ENCODE results near the gene PDCD10.

PDCD10 gene

DNA sequence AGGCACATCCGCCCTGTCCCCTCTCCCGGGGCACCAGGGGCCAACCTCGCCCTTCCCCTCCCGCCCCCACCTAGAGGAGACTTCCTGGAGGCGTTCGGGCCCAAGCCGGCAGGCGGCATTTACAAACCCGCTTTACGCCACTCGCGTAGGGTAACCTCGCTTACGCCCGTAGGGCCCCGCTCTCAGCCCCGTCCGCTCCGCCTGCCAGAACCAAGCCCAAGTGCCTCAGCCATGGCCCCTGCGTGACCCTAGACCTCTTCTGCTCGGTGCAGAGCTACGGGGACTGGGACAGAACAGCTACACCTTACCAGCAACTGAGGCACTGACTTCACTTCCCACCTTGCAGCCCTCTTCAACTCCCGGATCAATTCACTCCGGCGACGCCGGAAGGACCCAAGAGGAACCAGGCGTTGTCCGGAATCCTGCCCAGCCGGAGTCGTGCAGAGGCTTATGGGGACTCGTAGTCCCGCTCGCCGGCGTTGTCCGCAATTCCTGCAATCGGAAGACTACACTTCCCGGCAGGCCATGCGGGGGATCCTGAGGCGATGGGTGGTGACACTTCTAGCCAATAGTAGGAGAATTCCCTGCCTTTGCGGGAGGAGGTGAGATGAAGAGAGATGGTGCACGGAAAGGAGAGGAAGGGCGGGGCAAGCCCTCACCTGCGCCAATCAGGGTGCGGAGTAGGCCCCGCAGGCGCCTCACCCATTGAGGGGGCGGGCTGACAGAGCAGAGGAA lies at the start of gene PDCD10:
Gene PDCD10, minus strand, starts transcription at position 395 of the 735 bp plus-strand sequence. CDS start 14,735 bp downstream, outside the sequence.
- peak; percentile 91 for DNase-seq (ENCODE audit: low read depth)

DNA sequence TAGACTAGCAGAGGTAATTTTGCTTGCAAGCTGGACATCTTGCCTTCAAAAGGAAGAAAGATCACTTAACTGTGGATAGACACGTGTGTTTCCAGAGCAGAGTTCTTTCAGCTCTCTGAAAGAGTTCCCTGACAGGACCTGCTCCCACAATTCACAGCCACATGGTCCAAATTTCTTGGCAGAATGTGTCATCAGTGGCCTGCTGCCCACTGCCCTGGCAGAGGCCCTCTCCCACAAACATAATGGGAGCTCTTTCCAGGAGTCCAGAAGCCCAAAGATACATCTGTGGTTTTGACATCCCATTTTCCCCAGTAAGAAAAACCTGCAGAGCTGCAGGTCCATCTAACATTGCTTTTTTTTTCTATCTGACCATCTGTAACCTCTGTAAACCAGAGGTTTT lies 49.1 kb upstream of the PDCD10 start:
- no peak for DNase-seq (ENCODE audit: low read depth)

- no peak for DNase-seq (ENCODE audit: low read depth)
These were observed 45.7 kb upstream of the PDCD10 start for GRCh38 chr3:167780214-167780883.

GRCh38 chr3:167777356-167777755 lies 42.7 kb upstream of the PDCD10 start:
- DNase-seq (ENCODE audit: low read depth) = no peak

DNA sequence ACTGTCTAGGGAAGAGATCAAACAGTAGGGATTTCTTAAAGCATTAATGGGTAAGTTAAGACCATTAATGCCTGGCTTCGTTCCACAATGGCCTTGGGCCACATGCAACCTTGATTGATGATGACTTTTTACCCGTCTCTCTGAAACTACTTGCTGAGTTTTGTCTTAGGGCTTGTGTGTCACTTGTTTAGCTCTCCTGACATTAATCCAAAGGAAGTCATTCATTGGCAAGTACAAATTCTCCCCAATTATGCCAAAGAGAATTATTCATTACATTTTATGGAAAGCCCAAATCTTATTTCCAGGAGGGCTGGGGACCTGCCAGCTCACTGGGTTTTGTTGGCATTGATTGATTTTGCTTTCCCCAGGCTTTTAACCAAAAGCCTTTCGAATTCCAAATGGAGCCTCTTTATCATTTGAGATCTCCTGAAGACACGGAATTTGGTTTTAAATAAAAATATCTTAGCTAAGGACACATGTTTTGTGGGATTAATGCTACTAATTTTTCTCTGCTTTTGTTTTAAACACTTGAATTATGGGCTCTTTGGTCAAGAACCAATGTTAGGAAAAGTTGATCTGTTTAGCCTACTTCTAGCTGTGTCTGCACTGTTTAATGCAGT lies 41.5 kb upstream of the PDCD10 start:
- no peak for DNase-seq (ENCODE audit: low read depth)

DNA sequence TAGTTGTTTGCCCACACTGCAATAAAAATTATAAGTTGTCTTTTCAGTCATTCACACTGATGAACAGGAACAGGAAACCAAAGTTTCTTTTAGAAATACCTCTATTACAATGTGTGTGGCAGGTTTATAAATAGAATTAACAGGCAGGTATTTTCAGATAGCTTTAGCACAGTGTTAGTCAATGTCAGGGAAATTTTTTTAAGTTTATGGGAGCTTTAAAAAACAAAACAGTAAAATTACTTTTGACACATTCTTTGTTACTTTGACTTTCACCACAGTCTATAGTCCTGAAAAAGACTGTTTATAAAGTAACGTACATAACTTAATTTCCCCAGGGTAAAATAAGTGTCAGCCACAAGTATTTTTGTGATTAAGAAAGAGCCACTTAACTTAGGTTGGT lies 38.9 kb upstream of the PDCD10 start:
- no peak for DNase-seq (ENCODE audit: low read depth)

GRCh38 chr3:167772992-167773391 lies 38.3 kb upstream of the PDCD10 start:
- no peak for DNase-seq (ENCODE audit: low read depth)

- DNase-seq (ENCODE audit: low read depth) = no peak
These were observed 27.6 kb upstream of the PDCD10 start for GRCh38 chr3:167762296-167762695.

DNA sequence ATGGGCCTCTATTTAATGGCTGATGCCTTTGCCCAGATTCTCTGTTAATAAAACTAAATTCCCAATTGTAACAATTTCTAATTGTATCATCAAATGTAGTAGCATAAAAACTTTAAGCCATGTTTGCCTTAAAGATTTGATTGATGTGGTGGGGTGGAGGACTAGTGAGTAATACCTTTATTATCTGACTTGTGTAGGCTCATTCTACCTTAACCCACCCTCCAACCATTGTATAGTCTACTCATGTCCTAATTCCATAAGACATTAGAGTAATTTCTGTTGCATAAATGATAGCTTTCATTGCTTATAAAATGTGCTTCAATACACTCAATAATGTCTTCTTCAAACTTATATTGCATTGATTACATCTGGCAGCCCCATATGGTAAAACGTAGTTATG lies 26.6 kb upstream of the PDCD10 start:
- no peak for DNase-seq (ENCODE audit: low read depth)

- DNase-seq (ENCODE audit: low read depth) = no peak
These were observed 19.4 kb upstream of the PDCD10 start for GRCh38 chr3:167754049-167754448.

GRCh38 chr3:167750272-167750971 lies 15.7 kb upstream of the PDCD10 start:
- no peak for DNase-seq (ENCODE audit: low read depth)

- no peak for DNase-seq (ENCODE audit: low read depth)
These were observed 15.0 kb upstream of the PDCD10 start for GRCh38 chr3:167749728-167750127.

DNA sequence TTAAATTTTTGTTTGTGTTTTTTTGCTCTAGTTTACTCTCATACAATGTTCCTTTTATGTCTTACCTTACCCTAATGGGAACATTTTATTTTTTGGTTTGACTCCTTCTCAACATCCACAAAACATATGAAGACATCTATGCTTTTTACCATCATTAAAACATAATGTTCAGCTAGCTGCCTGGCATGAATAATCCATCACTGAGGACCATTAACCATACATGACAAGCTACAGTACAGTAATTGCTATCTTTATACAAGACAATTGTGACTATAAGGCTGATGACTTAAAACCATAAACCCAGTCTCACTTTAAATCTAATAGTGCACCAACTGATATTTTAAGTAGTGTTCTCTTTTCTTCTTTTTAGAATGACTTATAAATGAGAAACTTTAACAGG lies 14.5 kb upstream of the PDCD10 start:
- no peak for DNase-seq (ENCODE audit: low read depth)

- DNase-seq (ENCODE audit: low read depth) = no peak
These were observed 9.1 kb upstream of the PDCD10 start for GRCh38 chr3:167743799-167744198.

DNA sequence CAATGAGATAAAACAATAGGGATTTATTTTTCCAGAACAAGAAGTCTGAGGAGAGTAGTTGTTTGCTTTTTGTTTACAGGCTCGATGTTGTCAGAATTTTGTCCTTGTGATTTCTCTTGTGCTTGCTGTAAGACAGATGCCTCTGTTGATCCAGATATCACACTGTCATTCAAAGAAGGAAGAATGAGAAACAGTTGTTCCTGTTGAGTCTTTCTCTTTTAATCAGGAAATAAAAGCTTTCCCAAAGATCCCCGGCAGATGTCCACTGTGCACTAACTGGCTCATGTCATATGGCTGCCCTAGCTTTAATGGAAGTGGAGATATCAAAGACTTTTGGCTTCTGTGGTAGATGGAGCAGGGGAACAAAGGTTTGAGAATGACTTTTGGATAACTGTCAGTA lies 7.6 kb upstream of the PDCD10 start:
- DNase-seq (ENCODE audit: low read depth) = no peak

GRCh38 chr3:167740961-167741587 lies 6.4 kb upstream of the PDCD10 start:
- DNase-seq (ENCODE audit: low read depth) = no peak

DNA sequence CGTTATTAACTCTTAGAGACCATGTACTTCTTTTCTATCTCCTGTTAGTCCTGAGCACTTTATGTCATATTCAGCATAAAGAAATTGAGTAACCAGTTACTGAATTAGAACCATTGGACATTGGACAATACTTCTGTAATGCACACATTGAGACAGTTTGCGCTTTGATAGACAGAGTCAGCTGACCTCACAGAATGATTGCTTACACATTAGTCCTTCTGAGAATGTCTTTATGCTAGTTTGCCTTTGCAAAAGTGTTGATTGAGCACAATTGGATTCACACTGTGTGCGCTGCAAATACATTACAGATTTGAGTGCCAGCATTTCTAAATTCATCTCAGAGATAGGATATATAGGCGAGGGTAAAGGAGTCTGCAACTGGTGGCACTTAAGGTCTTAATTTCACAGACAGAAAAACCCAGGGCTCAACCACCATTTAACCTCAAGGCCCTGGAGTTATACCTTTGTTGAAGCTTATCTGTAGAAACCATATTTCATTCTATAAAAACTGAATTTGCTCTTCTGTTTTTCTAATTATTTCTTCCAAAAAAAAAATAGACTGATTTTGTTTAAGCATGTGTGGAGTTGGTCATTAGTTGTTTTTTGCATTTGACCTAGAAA lies 4.6 kb upstream of the PDCD10 start:
- DNase-seq (ENCODE audit: low read depth) = no peak

DNA sequence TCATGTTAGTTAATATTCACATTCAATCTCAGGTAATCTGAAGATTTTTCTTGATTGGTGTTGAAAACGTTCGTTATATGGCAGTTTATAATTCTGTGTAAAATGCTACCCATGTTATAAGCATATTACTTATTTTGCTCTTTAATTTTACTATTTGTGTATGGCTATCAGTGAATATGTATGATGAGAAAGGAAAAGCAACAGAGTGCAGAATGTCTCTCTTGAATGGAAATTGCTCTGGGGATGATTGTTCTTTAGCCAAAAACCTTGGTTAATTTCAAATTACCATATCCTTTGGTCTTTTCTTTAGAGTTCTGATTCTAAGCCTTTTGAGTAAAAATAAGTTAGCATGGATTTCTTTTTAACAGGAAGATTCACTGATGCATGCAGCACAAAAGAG lies 3.3 kb upstream of the PDCD10 start:
- DNase-seq (ENCODE audit: low read depth) = no peak

GRCh38 chr3:167736997-167737396 lies 2.3 kb upstream of the PDCD10 start:
- no peak for DNase-seq (ENCODE audit: low read depth)

GRCh38 chr3:167736264-167736787 lies 1.6 kb upstream of the PDCD10 start:
- DNase-seq (ENCODE audit: low read depth) = no peak
